Thyroid gland (tissue), 4 donors: ENCODE results near the gene SLC3A2.
"Not testable (repeated sequence)": the region's sequence is repeated elsewhere in the genome, so short reads cannot be mapped to it uniquely, and the experiment has no call there.

Source experiments
- POLR2A ChIP-seq, 2 donors: fragments of 450-650 bp; IDR thresholded peaks; one replicate each; pipeline ENCODE4 v1.6.1; 2017; ENCODE audit warnings: antibody characterized with exemption in 2 of 2, mild to moderate bottlenecking in 2 of 2, moderate library complexity in 1 of 2
- TF ChIP-seq, protein P1 (sequence below), 6 experiments: fragments of 200-600 bp in 3 of 6; fragments of 450-650 bp in 3 of 6; sonication (generic) in 3 of 6; IDR thresholded peaks; one replicate each; pipeline ENCODE4 v1.5.1; 2016 to 2019; ENCODE audit warnings: antibody characterized with exemption in 6 of 6, mild to moderate bottlenecking in 2 of 6, inconsistent platforms in 1 of 6, moderate library complexity in 1 of 6

DNA sequence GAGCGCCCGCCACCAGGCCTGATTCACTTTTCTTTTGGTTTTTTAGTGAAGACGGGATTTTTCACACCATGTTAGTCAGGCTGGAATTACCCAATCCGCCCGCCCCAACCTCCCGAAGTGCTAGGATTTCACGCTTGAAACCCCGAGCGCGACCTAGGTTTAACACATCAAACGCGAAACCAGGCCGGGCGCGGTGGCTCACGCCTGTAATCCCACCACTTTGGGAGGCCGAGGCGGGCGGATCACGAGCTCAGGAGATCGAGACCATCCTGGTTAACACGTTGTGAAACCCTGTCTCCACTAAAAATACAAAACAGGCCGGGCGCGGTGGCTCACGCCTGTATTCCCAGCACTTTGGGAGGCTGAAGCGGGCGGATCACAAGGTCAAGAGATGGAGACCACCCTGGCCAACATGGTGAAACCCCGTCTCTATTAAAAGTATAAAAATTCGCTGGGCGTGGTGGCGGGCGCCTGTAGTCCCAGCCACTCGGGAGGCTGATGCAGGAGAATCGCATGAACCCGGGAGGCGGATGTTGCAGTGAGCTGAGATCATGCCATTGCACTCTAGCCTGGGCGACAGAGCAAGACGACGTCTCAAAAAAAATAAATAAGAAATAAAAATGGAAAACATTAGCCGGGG is 39.9 kb upstream of the SLC3A2 start:
- TF ChIP-seq POLR2A (IDR thresholded peaks at IDR 0.05), result not testable (repeated sequence)
- TF ChIP-seq, protein P1, sequence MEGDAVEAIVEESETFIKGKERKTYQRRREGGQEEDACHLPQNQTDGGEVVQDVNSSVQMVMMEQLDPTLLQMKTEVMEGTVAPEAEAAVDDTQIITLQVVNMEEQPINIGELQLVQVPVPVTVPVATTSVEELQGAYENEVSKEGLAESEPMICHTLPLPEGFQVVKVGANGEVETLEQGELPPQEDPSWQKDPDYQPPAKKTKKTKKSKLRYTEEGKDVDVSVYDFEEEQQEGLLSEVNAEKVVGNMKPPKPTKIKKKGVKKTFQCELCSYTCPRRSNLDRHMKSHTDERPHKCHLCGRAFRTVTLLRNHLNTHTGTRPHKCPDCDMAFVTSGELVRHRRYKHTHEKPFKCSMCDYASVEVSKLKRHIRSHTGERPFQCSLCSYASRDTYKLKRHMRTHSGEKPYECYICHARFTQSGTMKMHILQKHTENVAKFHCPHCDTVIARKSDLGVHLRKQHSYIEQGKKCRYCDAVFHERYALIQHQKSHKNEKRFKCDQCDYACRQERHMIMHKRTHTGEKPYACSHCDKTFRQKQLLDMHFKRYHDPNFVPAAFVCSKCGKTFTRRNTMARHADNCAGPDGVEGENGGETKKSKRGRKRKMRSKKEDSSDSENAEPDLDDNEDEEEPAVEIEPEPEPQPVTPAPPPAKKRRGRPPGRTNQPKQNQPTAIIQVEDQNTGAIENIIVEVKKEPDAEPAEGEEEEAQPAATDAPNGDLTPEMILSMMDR (IDR thresholded peaks at IDR 0.05), result not testable (repeated sequence)
